Choroid plexus epithelial cell (primary cell): ENCODE data around the gene TMEM108.

Experiments used
- DNase-seq: peaks from one replicate; pipeline ENCODE4 v3.0.0-alpha.2; 2010; ENCODE audit warnings: low read depth
- H3K4me3 ChIP-seq: 2 replicates; pipeline ENCODE4 v1.5.1; 2011; ENCODE audit warnings: low read depth, mild to moderate bottlenecking, control low read depth, low read length, moderate library complexity
- TF ChIP-seq, protein P1 (sequence below): conservative IDR thresholded peaks from 2 replicates; pipeline ENCODE4 v1.5.1; 2011; ENCODE audit warnings: low read depth, mild to moderate bottlenecking, control low read depth, inconsistent platforms, low read length, moderate library complexity

Gene TMEM108

DNA sequence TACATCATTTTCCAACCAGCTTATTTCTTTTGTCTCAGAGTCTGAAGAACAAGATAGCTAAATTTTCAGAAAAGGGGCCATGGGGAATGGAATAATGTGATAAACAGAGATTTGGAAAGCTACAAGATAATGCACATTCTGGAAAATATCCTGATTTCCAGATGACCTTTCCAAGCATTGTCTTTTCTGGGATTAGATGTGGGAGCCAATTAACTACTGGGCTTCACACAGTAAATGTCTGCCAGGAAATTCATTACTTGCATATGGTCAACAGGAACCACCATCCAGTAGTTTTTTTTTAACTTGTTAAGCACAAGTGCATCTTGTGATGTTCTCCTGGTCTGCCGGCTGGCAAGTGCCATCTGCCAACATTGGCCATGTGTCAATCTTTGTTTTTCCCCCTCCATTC, 230.5 kb downstream of the TMEM108 start:
- TF ChIP-seq, protein P1, sequence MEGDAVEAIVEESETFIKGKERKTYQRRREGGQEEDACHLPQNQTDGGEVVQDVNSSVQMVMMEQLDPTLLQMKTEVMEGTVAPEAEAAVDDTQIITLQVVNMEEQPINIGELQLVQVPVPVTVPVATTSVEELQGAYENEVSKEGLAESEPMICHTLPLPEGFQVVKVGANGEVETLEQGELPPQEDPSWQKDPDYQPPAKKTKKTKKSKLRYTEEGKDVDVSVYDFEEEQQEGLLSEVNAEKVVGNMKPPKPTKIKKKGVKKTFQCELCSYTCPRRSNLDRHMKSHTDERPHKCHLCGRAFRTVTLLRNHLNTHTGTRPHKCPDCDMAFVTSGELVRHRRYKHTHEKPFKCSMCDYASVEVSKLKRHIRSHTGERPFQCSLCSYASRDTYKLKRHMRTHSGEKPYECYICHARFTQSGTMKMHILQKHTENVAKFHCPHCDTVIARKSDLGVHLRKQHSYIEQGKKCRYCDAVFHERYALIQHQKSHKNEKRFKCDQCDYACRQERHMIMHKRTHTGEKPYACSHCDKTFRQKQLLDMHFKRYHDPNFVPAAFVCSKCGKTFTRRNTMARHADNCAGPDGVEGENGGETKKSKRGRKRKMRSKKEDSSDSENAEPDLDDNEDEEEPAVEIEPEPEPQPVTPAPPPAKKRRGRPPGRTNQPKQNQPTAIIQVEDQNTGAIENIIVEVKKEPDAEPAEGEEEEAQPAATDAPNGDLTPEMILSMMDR: no peak
- DNase-seq: no peak
- H3K4me3 ChIP-seq: no peak overlapping the region

DNA sequence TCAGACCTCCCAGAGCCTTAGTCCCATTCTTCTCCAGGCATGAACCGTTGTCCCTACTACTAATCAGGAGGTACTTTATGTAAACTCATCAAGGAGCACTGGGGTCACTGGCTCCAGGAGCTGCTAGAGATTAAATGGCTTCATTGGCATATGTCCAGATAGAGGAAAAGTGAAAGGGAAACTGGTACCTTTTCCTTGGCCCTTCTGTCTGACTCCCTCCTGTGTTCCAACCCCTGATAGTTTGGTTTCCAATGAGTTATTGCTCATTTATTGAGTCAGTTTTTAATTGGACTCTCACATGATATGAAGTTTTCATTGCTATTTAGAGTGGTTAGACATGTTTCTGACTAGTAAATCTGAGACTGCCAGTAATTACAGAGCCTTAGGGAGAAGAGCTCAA, 231.2 kb downstream of the TMEM108 start:
- no peak for DNase-seq
- TF ChIP-seq, protein P1: no peak
- H3K4me3 ChIP-seq: no peak overlapping the region

DNA sequence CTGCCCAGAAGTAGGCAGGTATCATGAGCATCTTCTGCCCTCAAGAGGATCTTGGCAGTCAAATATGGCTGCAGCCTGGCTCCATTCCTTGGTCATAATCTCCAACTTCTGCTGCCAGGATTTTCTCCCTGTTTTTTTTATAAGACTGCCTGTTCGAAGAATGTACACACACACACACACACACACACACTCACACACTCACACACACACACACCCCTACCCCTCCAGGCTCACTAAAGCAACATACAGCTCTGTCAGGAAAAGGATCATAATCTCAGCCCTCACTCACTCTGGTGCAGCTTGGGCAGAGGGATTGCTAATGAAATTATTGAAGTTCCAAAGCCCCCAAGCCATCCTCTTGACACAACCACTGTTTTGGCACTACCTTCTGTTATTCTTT, 232.4 kb downstream of the TMEM108 start:
- no peak overlapping the region for H3K4me3 ChIP-seq
- no peak for DNase-seq
- TF ChIP-seq, protein P1: no peak

DNA sequence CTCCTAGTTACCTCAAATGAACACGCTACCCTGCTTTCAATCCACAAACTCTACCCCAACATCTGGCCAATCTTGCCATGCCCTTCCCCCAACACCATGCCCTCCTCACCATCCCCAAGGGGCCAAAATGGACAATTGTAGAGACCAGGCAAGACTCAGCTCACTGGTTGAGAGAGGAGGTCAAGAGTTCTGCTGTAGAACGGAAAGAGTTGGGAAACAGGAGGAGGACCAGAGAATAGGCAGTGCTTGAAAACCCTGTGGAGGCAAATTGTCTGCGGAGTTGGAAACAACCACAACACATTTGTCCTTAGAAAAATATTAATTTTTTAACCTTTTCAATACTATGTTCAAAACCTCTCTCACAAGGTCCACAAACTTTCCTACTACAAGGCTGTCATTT, 232.9 kb downstream of the TMEM108 start:
- TF ChIP-seq, protein P1: no peak
- DNase-seq: no peak
- H3K4me3 ChIP-seq: no peak overlapping the region

DNA sequence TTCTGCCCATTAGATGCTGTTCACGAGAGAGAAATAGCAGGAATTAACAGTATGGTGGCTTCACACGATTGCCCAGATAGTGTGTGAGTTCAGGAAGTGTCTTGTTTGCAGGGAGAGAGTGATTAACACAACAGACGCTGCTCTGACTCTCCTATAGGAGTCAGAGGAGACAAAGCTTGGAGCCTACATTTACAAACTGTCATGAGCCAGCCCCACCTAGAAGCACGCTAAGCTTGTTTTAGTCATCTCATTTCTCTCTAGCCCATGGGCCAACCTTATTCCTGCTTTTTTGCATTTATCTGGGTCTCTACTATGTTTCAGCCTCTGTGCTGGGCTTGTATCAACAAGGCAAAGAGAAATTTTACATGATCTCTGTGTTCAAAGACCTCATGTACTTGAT, 233.3 kb downstream of the TMEM108 start:
- no peak for DNase-seq
- TF ChIP-seq, protein P1: no peak

DNA sequence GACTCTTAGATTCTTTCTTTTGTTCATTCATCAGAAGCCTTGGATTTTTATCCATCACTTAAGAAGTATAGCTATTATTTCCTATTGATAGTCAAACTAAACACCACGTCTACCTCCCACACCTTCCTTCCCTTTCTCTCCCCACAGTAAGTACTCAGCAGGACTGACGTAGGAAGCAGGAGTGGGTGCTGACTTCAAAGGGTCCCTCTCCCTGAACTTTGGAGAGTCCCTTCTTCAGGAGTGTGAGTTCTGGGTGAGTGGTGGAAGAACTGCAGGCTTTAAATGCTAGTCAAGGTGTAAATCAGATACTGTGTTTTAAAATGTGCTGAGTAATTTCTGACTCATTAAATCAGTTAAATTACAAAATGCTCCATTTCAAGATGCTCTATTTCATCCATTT, 235.2 kb downstream of the TMEM108 start:
- H3K4me3 ChIP-seq: no peak overlapping the region
- TF ChIP-seq, protein P1: no peak
- DNase-seq: no peak

More for the DNA sequence above, 233.3 kb downstream of the TMEM108 start:
- no peak overlapping the region for H3K4me3 ChIP-seq

DNA sequence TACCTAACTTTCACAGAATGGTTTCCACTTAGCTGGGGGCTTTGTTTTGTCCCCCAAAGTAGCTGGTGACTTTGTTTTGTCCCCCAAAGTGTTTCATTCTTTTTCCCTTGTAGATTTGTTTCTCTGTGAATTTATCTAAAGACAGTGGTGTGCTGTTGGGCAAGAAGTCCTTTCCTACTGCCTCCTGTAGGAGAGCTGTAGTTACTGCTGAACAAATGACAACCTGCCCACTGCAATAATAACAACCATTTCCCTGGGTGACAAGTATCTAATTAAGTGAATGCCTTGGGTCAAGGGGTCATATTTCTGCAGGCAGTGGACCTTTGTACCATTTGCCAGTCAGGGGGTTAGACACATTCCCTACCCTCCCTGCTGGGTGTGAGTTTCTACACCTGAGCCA, 236.3 kb downstream of the TMEM108 start:
- DNase-seq: no peak
- TF ChIP-seq, protein P1: no peak
- no peak overlapping the region for H3K4me3 ChIP-seq
